Mesenchymal stem cell (in vitro differentiated cells and primary cell): Measurements from ENCODE around the gene FOXD3.

Experiments
- DNase-seq: peaks from one replicate; pipeline ENCODE4 v3.0.0-alpha.2; 2013
- H2AFZ ChIP-seq: one replicate; pipeline ENCODE4 v1.6.1; 2013; ENCODE audit warnings: low read depth, mild to moderate bottlenecking, control low read depth, inconsistent platforms, low read length, moderate library complexity
- H2AK5ac ChIP-seq: 2 replicates; pipeline ENCODE4 v1.6.1; 2013; ENCODE audit warnings: low read length, moderate library complexity, mild to moderate bottlenecking, inconsistent platforms; ENCODE audit not compliant: severe bottlenecking
- H2BK120ac ChIP-seq: one replicate; pipeline ENCODE4 v1.6.1; 2013; ENCODE audit warnings: low read depth, mild to moderate bottlenecking, inconsistent platforms, low read length, moderate library complexity
- H2BK12ac ChIP-seq, 2 experiments: one replicate each; pipeline ENCODE4 v1.6.1; 2013; ENCODE audit warnings: inconsistent platforms in 2 of 2, low read length in 2 of 2, mild to moderate bottlenecking in 2 of 2, moderate library complexity in 2 of 2, control low read depth in 1 of 2
- H2BK15ac ChIP-seq: one replicate; pipeline ENCODE4 v1.6.1; 2013; ENCODE audit warnings: mild to moderate bottlenecking, low read depth, inconsistent platforms; ENCODE audit not compliant: poor library complexity, severe bottlenecking
- H2BK5ac ChIP-seq: 2 replicates; pipeline ENCODE4 v1.6.1; 2013; ENCODE audit warnings: low read depth, mild to moderate bottlenecking, low read length, control low read depth, inconsistent platforms; ENCODE audit not compliant: poor library complexity, severe bottlenecking
- H3K14ac ChIP-seq, 2 experiments: one replicate each; pipeline ENCODE4 v1.6.1; 2013; ENCODE audit warnings: inconsistent platforms in 2 of 2, low read length in 2 of 2, control low read depth in 1 of 2, mild to moderate bottlenecking in 1 of 2, moderate library complexity in 1 of 2
- H3K18ac ChIP-seq, 2 experiments: one replicate each; pipeline ENCODE4 v1.6.1; 2013; ENCODE audit warnings: inconsistent platforms in 2 of 2, low read length in 2 of 2, control low read depth in 1 of 2, low read depth in 1 of 2, mild to moderate bottlenecking in 1 of 2
- H3K23ac ChIP-seq, 2 experiments: one replicate each; pipeline ENCODE4 v1.6.1; 2013; ENCODE audit warnings: inconsistent platforms in 2 of 2, low read length in 2 of 2, mild to moderate bottlenecking in 2 of 2, moderate library complexity in 2 of 2, control low read depth in 1 of 2
- H3K27ac ChIP-seq: 2 replicates; pipeline ENCODE4 v1.5.1; 2013; ENCODE audit warnings: mild to moderate bottlenecking, moderate library complexity, low read length, control low read depth, inconsistent platforms; ENCODE audit not compliant: poor library complexity, severe bottlenecking
- H3K27me3 ChIP-seq, 2 experiments: 2 replicates each; pipeline versions ENCODE4 v1.6.1 to v1.7.0; 2013; ENCODE audit warnings: low read length in 2 of 2, mild to moderate bottlenecking in 2 of 2, moderate library complexity in 2 of 2, control low read depth in 1 of 2, inconsistent platforms in 1 of 2; ENCODE audit not compliant: control insufficient read depth in 1 of 2, insufficient read depth in 1 of 2
- H3K36me3 ChIP-seq, 2 experiments: 2 replicates each; pipeline versions ENCODE4 v1.6.1 to v1.7.0; 2013; ENCODE audit warnings: low read length in 2 of 2, control low read depth in 1 of 2, inconsistent platforms in 1 of 2, low read depth in 1 of 2, mild to moderate bottlenecking in 1 of 2; ENCODE audit not compliant: insufficient read depth in 2 of 2, control insufficient read depth in 1 of 2
- H3K4ac ChIP-seq, 2 experiments: one replicate each; pipeline ENCODE4 v1.6.1; 2013; ENCODE audit warnings: inconsistent platforms in 2 of 2, low read length in 2 of 2, mild to moderate bottlenecking in 2 of 2, moderate library complexity in 2 of 2, control low read depth in 1 of 2, low read depth in 1 of 2
- H3K4me1 ChIP-seq: 2 replicates; pipeline ENCODE4 v1.6.1; 2013; ENCODE audit warnings: low read depth, low read length, control low read depth; ENCODE audit not compliant: control insufficient read depth, insufficient read depth
- H3K4me2 ChIP-seq: 2 replicates; pipeline ENCODE4 v1.6.1; 2013; ENCODE audit warnings: low read length, mild to moderate bottlenecking, inconsistent platforms; ENCODE audit not compliant: poor library complexity, severe bottlenecking
- H3K4me3 ChIP-seq, 2 experiments: 2 replicates each; pipeline versions ENCODE4 v1.5.1 to v1.7.0; 2013; ENCODE audit warnings: low read length in 2 of 2, mild to moderate bottlenecking in 2 of 2, control low read depth in 1 of 2, low read depth in 1 of 2; ENCODE audit not compliant: insufficient read depth in 1 of 2
- H3K79me1 ChIP-seq: replicated peaks from 2 replicates; pipeline ENCODE4 v1.6.1; 2013; ENCODE audit warnings: mild to moderate bottlenecking, control low read depth, low read length, inconsistent platforms; ENCODE audit not compliant: poor library complexity, severe bottlenecking
- H3K9ac ChIP-seq: 2 replicates; pipeline ENCODE4 v1.7.0; 2013; ENCODE audit warnings: mild to moderate bottlenecking, low read length, moderate library complexity
- H3K9me3 ChIP-seq: 2 replicates; pipeline ENCODE4 v1.7.0; 2013; ENCODE audit warnings: mild to moderate bottlenecking, low read length; ENCODE audit not compliant: control insufficient read depth
- H4K8ac ChIP-seq: one replicate; pipeline ENCODE4 v1.6.1; 2013; ENCODE audit warnings: inconsistent platforms, mild to moderate bottlenecking, low read length, moderate library complexity
- H4K91ac ChIP-seq: one replicate; pipeline ENCODE4 v1.6.1; 2013; ENCODE audit warnings: mild to moderate bottlenecking, low read length, inconsistent platforms
- WGBS: methylation state at CpG from one replicate; pipeline ENCODE4 v1.1.7; 2013; ENCODE audit warnings: mixed read lengths; 5-methylcytosine and 5-hydroxymethylcytosine counted together

Gene FOXD3

GRCh38 chr1:63325279-63325985 is 3.1 kb downstream of the FOXD3 start:
- H3K27ac ChIP-seq, result no peak overlapping the region
- no peaks in the 10 kb centered on the region for H3K9me3 ChIP-seq
- no peak overlapping the region for H2BK5ac ChIP-seq
- H3K4me3 ChIP-seq, result no peak overlapping the region
- H3K14ac ChIP-seq, result no peak overlapping the region
- no peak overlapping the region for H2BK15ac ChIP-seq
- peaks cover 37% of the 10 kb centered on the region for H3K4me1 ChIP-seq
- H3K79me1 ChIP-seq, result no peaks in the 10 kb centered on the region
- no peak overlapping the region for H2AFZ ChIP-seq
- no peak overlapping the region for H4K91ac ChIP-seq
- DNase-seq, result no peak
- H2BK120ac ChIP-seq, result no peak overlapping the region
- no peak overlapping the region for H3K4ac ChIP-seq
- H4K8ac ChIP-seq, result no peak overlapping the region
- no peak overlapping the region for H3K23ac ChIP-seq
- no peak overlapping the region for H2AK5ac ChIP-seq
- H3K9ac ChIP-seq, result no peak overlapping the region
- peaks cover 77 to 98% of the 10 kb centered on the region in 2 experiments for H3K27me3 ChIP-seq
- H3K36me3 ChIP-seq, result peaks cover 0 to 6% of the 10 kb centered on the region in 2 experiments
- no peak overlapping the region for H3K18ac ChIP-seq
- no peak overlapping the region for H2BK12ac ChIP-seq
- no peak overlapping the region for H3K4me2 ChIP-seq
- no CpG with 5 or more reads among the region's 2 CpGs for WGBS

- Histone ChIP-seq H3K9ac (no peak overlapping the region), H3K79me1 (no peaks in the 10 kb centered on the region), H2AFZ (no peak overlapping the region), H3K4me2 (no peak overlapping the region), H4K8ac (no peak overlapping the region), H3K9me3 (no peaks in the 10 kb centered on the region), H3K18ac (no peak overlapping the region), H4K91ac (no peak overlapping the region), H2AK5ac (no peak overlapping the region), H2BK12ac (no peak overlapping the region), H3K4ac (no peak overlapping the region), H3K27me3 (peaks cover 77 to 98% of the 10 kb centered on the region in 2 experiments), H3K27ac (no peak overlapping the region), H3K4me1 (peaks cover 36% of the 10 kb centered on the region), H2BK5ac (no peak overlapping the region), H3K14ac (no peak overlapping the region), H2BK120ac (no peak overlapping the region), H2BK15ac (no peak overlapping the region), H3K36me3 (peaks cover 0 to 6% of the 10 kb centered on the region in 2 experiments), H3K23ac (no peak overlapping the region), H3K4me3 (no peak overlapping the region)
- no peak for DNase-seq
- WGBS, result 1% methylated on average over 14 of the region's 20 CpGs
Measured at GRCh38 chr1:63326106-63326472, 3.7 kb downstream of the FOXD3 start.

GRCh38 chr1:63326473-63327380 is 4.4 kb downstream of the FOXD3 start:
- Histone ChIP-seq H2AFZ (no peak overlapping the region), H4K8ac (no peak overlapping the region), H3K36me3 (peaks cover 0 to 6% of the 10 kb centered on the region in 2 experiments), H4K91ac (no peak overlapping the region), H3K9me3 (no peaks in the 10 kb centered on the region), H3K18ac (no peak overlapping the region), H3K4me3 (no peak overlapping the region), H3K4me1 (peaks cover 32% of the 10 kb centered on the region), H3K4me2 (no peak overlapping the region), H2AK5ac (no peak overlapping the region), H2BK15ac (no peak overlapping the region), H2BK5ac (no peak overlapping the region), H3K9ac (no peak overlapping the region), H3K27ac (no peak overlapping the region), H3K14ac (no peak overlapping the region), H3K23ac (peak overlapping the region in 1 of 2 experiments; percentile 6), H3K79me1 (no peaks in the 10 kb centered on the region), H3K27me3 (peaks cover 75 to 98% of the 10 kb centered on the region in 2 experiments), H3K4ac (no peak overlapping the region), H2BK120ac (no peak overlapping the region), H2BK12ac (no peak overlapping the region)
- no peak for DNase-seq
- WGBS, result 3% methylated on average over 33 of the region's 37 CpGs

- Histone ChIP-seq H3K23ac (no peak overlapping the region), H3K9ac (no peak overlapping the region), H2AFZ (no peak overlapping the region), H3K14ac (no peak overlapping the region), H2AK5ac (no peak overlapping the region), H3K36me3 (peaks cover 0 to 6% of the 10 kb centered on the region in 2 experiments), H2BK5ac (no peak overlapping the region), H3K4me3 (no peak overlapping the region), H2BK120ac (no peak overlapping the region), H3K4me2 (no peak overlapping the region), H3K79me1 (no peaks in the 10 kb centered on the region), H4K91ac (no peak overlapping the region), H3K4ac (no peak overlapping the region), H4K8ac (no peak overlapping the region), H3K27ac (no peak overlapping the region), H3K4me1 (peaks cover 26% of the 10 kb centered on the region), H3K9me3 (no peaks in the 10 kb centered on the region), H2BK15ac (no peak overlapping the region), H3K27me3 (peaks cover 72 to 98% of the 10 kb centered on the region in 2 experiments), H2BK12ac (no peak overlapping the region), H3K18ac (no peak overlapping the region)
- WGBS, result under 1% methylated on average over 13 of the region's 25 CpGs
- peak; percentile 54 for DNase-seq
Measured at GRCh38 chr1:63327417-63328054, 5.2 kb downstream of the FOXD3 start.
